HG02884 (cell line): ENCODE data around the gene ENTPD2.

Source experiments
- ATAC-seq: cut with Tn5 transposase; IDR thresholded peaks from one replicate; pipeline ENCODE4 v1.9.1; 2021; ENCODE audit warnings: mild to moderate bottlenecking, moderate library complexity; ENCODE audit not compliant: unreplicated experiment

The ENTPD2 gene

GRCh38 chr9:137018761-137019559, 34.9 kb downstream of the ENTPD2 start:
- no peak for ATAC-seq

GRCh38 chr9:137017791-137018497, 35.9 kb downstream of the ENTPD2 start:
- ATAC-seq: no peak

GRCh38 chr9:137017071-137017470, 36.8 kb downstream of the ENTPD2 start:
- ATAC-seq: no peak

- no peak for ATAC-seq
Observed at GRCh38 chr9:137016436-137016835, 37.4 kb downstream of the ENTPD2 start.

DNA sequence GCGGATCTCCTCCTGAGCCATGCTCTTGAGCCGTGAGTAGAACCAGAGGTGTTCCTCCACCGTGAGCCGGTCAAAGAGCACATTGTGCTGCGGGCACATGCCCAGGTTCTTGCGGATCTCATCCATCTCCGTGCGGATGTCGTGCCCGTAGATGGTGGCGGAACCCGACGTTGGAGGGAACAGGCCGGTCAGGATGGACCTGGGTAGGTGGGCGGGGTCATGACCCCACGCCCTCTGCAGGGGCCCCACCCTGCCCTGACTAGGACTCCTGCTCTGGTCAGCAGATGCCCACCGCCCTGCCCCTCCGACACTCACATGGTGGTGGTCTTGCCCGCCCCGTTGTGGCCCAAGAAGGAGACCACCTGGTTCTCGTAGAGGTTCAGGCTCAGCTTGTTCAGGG, 37.9 kb downstream of the ENTPD2 start:
- ATAC-seq: no peak

DNA sequence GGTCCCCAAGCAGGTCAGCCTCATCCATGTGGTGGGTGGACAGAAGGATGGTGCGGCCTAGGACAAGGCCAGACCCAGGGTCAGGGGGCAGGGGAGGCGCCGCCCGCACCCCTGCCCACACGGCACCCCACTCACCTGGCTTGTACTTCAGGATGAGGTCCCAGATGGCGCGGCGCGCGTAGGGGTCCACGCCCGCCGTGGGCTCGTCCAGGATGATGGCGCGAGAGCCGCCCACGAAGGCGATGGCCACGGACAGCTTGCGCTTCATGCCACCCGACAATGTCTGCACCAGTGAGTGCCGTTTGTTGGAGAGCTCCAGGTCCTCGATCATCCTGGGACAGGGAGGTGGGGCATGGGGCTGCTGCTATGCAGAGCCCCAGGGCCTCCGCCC, 38.3 kb downstream of the ENTPD2 start:
- no peak for ATAC-seq

DNA sequence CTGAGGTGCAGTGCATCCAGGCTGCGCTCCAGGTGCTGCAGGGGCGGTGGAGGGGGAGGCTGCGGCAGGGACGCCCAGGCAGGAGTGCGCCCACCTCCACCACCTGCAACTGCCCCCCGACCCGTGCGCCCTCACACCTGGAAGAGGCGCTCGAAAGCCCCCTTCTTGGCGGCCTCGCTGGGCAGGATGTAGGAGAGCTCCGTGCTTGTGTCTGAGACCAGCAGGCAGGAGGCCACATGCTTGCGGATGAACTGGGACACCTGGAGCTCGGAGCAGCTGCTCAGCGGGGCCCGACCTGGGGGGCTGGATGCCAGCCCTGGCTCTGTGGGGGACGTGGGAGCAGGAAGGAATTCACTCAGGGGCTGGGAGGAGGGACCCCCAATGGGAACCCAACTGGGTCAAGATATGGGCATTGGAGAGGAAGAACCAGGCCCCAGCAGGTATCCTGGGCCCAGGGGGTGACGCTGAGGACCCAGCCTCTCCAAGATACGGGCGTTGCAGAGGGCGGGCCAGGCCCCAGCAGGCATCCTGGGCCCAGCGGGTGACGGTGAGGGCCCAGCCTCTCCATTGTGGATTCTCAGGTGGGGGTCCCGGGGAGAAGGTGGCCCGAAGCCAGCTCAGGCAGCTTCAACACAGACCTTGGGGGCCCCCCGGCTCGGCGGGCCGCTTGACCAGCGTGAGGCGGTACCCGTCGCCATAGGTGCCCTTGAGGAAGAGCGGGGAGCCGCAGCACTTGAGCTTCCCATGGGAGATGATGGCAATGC, 38.9 kb downstream of the ENTPD2 start:
- ATAC-seq: no peak

DNA sequence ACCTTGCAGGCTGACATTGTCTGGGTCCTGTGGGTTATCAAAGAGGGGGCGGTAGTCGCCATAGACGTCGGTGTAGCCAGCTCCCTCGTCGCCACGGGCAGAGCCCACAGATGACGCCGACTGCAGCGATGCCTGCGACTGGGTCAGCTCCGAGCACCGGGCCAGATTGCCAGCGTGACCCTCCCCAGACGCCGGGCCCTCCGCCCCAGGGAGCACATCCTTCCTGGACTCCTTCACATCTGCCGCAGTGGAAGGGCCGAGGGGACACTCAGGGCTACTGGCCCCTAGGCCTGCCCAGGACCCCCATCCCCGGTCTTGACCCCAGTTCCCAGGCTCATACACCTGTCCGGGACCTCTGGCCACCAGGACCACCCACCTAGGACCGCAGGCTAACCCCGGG, 39.7 kb downstream of the ENTPD2 start:
- no peak for ATAC-seq

- ATAC-seq: no peak
Observed at GRCh38 chr9:137013571-137013940, 40.3 kb downstream of the ENTPD2 start.

GRCh38 chr9:137012694-137013570, 40.9 kb downstream of the ENTPD2 start:
- ATAC-seq: no peak

DNA sequence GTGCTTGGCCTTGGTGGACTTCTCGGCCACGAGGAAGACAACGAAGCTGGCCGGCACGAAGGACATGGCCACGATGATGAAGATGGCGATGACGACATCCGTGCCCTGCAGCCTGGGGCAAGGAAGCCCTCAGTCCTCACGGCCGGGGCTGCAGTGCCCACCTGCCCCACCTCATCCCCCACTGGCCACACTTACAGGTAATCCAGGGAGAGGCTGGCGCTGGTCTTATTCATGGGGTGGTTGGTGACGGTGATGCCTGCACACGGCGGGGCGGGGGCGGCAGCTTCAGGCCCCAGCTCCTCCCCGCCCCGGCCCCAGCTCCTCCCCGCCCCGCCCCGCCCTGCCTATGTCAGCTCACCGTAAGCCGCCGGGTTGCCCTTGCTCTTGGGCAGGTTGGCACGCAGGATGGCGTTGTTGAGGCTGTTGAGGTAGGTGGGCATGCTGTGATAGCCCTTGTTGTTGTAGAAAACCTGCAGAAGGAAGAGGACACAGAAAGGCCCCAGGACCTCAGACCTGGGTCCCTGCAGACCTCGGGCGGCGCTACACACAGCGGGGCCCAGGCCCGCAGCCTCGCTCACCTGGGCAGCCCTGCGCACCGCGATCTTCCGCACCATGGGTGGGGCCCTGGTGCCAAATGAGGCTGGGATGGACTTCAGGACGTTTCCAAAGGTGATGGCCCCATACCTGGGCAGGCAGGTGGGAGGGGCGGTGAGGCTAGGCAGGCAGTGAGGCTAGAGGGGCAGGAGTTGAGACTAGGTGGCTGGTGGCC, 41.8 kb downstream of the ENTPD2 start:
- ATAC-seq: no peak

DNA sequence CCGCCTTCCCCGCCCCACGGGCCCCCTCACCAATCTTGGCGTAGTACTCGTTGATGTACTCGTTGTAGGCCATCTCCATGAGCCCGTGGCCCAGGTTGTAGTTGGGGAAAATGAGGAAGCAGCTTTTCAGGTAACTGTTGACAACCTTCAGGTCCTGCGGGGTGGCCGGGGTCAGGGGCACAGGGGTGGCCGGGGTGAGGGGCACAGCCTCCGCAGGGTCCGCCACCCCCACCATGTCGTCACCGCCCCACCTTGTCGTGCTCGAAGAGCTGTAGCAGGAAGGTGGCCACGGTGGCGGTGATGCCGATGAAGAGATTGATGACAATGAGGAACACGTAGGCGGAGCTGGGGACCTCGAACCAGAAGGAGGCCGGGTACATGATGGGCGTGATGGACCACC, 42.7 kb downstream of the ENTPD2 start:
- no peak for ATAC-seq

GRCh38 chr9:137009938-137010732, 43.7 kb downstream of the ENTPD2 start:
- ATAC-seq: no peak

DNA sequence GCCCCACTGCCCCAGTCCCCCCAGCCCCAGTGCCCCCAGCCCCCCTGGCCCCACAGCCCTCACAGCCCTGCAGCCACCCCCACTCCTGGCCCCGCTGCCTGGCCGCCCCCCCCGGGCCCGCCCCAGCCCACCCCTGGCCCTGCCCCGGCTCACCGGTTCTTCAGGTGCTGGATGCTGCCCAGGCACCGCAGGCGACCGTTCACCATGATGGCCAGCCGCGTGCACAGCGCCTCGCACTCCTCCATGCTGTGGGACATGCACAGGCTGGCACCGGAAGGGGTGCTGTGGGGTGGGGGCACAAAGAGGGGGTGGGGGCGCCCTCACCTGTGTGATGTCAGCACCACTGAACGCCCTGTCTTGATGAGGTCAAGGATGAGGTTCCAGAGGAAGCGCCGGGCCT, 44.6 kb downstream of the ENTPD2 start:
- no peak for ATAC-seq

GRCh38 chr9:137008312-137008711, 45.5 kb downstream of the ENTPD2 start:
- no peak for ATAC-seq

DNA sequence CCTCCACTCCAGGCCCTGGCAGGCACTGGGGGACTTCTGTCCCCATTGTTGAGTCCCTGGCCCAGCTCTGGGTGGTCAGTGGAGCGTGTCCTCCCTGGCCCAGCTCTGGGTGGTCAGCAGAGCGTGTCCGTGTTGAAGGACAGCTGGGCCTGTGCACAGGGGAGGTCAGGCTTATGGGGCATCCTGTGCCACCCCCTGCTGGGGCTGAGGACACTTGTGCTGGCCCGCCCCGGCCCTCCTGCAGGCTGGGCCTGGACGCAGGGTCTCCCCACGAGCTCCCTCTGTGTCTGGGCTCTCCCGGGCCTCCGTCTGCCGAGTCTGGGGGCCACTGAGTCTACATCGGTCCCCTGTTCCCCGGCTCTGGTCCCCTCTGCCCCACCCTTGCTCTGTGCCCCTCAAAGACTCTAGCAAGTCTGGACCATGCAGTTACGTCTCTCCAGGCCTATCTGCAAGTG, 46.0 kb downstream of the ENTPD2 start:
- no peak for ATAC-seq

- no peak for ATAC-seq
Observed at GRCh38 chr9:137007108-137007815, 46.6 kb downstream of the ENTPD2 start.
